NCI-H345 treated with DMSO at 0.1 percent for 48 hours (cell line): Measurements from ENCODE around the gene SLC25A4.
A peak's percentile ranks its signal among the peaks of the same experiment; 100 is the strongest.

Source experiments
- DNase-seq: peaks from one replicate; lab custom pipeline; 2025; ENCODE audit not compliant: unreplicated experiment; lab: John Stamatoyannopoulos, UW

The SLC25A4 gene

GRCh38 chr4:185119927-185120630 lies 23.0 kb upstream of the SLC25A4 start:
- no peak for DNase-seq

- no peak for DNase-seq
Measured at GRCh38 chr4:185120631-185120946, 22.5 kb upstream of the SLC25A4 start.

- no peak for DNase-seq
Measured at GRCh38 chr4:185122681-185123345, 20.3 kb upstream of the SLC25A4 start.

- DNase-seq = no peak
Measured at GRCh38 chr4:185124006-185124405, 19.1 kb upstream of the SLC25A4 start.

- DNase-seq = peak; percentile 15
Measured at GRCh38 chr4:185127021-185127925, 15.8 kb upstream of the SLC25A4 start.

GRCh38 chr4:185128272-185129119 lies 14.6 kb upstream of the SLC25A4 start:
- DNase-seq = no peak

- peak; percentile 33 for DNase-seq
Measured at GRCh38 chr4:185134307-185134869, 8.7 kb upstream of the SLC25A4 start.

GRCh38 chr4:185137233-185137925 lies 5.7 kb upstream of the SLC25A4 start:
- DNase-seq = no peak

- DNase-seq = no peak
Measured at GRCh38 chr4:185138161-185138560, 4.9 kb upstream of the SLC25A4 start.

- DNase-seq = no peak
Measured at GRCh38 chr4:185139736-185140135, 3.3 kb upstream of the SLC25A4 start.

- DNase-seq = no peak
Measured at GRCh38 chr4:185141777-185142176, 1.3 kb upstream of the SLC25A4 start.

GRCh38 chr4:185142564-185142911 lies 528 bp upstream of the SLC25A4 start:
- DNase-seq = peak; percentile 3

- no peak for DNase-seq
Measured at GRCh38 chr4:185143601-185143969, 519 bp downstream of the SLC25A4 start.

GRCh38 chr4:185144601-185145240 lies 1.7 kb downstream of the SLC25A4 start:
- no peak for DNase-seq

GRCh38 chr4:185145572-185145971 lies 2.5 kb downstream of the SLC25A4 start:
- DNase-seq = no peak

GRCh38 chr4:185149392-185149791 lies 6.3 kb downstream of the SLC25A4 start:
- DNase-seq = no peak

GRCh38 chr4:185151296-185151695 lies 8.2 kb downstream of the SLC25A4 start:
- DNase-seq = no peak

GRCh38 chr4:185165605-185166063 lies 22.6 kb downstream of the SLC25A4 start:
- DNase-seq = no peak

GRCh38 chr4:185167234-185167633 lies 24.2 kb downstream of the SLC25A4 start:
- DNase-seq = no peak
